CD4-positive, alpha-beta T cell treated with Interleukin-2 at 100 ng/mL for 4 hours (primary cell): ENCODE measurements around the gene UPF2.
"Not testable (repeated sequence)": the region's sequence is repeated elsewhere in the genome, so short reads cannot be mapped to it uniquely, and the experiment has no call there.

Experiments
- DNase-seq: peaks from one replicate; pipeline ENCODE4 v3.0.0-alpha.2; 2020; ENCODE audit warnings: low spot score

The UPF2 gene, protein sequence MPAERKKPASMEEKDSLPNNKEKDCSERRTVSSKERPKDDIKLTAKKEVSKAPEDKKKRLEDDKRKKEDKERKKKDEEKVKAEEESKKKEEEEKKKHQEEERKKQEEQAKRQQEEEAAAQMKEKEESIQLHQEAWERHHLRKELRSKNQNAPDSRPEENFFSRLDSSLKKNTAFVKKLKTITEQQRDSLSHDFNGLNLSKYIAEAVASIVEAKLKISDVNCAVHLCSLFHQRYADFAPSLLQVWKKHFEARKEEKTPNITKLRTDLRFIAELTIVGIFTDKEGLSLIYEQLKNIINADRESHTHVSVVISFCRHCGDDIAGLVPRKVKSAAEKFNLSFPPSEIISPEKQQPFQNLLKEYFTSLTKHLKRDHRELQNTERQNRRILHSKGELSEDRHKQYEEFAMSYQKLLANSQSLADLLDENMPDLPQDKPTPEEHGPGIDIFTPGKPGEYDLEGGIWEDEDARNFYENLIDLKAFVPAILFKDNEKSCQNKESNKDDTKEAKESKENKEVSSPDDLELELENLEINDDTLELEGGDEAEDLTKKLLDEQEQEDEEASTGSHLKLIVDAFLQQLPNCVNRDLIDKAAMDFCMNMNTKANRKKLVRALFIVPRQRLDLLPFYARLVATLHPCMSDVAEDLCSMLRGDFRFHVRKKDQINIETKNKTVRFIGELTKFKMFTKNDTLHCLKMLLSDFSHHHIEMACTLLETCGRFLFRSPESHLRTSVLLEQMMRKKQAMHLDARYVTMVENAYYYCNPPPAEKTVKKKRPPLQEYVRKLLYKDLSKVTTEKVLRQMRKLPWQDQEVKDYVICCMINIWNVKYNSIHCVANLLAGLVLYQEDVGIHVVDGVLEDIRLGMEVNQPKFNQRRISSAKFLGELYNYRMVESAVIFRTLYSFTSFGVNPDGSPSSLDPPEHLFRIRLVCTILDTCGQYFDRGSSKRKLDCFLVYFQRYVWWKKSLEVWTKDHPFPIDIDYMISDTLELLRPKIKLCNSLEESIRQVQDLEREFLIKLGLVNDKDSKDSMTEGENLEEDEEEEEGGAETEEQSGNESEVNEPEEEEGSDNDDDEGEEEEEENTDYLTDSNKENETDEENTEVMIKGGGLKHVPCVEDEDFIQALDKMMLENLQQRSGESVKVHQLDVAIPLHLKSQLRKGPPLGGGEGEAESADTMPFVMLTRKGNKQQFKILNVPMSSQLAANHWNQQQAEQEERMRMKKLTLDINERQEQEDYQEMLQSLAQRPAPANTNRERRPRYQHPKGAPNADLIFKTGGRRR

DNA sequence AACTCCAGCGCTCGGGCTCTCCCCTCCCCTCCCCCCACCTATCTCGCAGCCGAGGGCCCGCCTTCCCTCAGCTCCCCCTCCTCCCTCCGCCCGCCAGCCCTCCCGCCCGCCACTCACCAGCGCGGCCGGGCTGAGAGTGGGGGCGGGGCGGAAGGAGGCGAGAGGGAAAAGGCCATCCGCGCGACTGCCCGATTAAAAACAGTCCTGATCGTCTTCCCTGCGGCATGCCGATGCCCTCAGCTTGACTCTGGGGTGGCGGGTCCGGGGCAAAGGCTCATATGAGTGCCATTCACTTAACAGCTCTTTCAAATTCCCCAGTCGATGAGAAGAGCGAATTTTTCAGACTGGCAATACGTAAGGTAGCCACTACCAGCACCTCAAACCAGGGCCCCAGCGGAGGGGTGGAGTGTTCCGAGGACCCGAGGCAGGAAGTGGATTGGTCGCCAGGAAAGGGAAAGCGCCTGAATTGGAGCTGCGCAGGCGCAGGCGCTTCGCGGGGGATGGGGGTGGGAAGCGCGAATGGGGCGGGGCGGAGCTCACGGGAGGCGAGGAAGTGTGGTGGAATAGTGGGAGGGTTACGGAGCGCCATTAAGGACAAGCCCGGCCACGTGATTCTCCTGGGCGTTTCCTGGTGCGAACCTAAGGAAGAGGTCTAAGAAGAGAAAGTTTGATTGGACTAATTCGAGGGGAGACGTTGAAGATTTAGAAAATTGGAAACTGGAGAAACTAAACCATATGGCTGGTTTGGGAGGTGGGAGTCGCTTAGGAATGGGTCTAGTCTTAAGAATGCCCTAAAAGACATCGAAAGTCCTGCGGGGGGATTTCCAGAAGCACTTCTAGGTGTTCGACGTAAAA, at the start of gene UPF2:
Gene UPF2 (minus strand): TSS at position 13 of the 855 bp plus-strand sequence. CDS start 7,386 bp downstream, outside the sequence.
- DNase-seq, result peak; percentile 98

DNA sequence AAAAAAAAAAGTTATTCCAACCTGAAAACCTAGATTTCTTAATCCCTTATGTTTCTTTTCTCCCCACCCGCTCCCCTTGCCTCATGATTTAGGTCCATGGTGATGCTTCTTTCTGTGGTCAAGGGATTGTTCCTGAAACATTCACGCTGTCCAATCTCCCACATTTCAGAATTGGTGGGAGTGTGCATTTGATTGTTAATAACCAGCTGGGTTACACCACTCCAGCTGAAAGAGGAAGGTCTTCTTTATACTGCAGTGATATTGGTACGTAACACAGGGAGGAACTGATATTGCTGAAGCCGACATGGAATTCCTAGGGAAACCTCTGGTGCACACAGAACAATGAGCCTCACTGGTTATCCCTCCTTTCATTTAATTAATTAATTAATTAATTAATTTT, 48.8 kb upstream of the UPF2 start:
- DNase-seq, result no peak

DNA sequence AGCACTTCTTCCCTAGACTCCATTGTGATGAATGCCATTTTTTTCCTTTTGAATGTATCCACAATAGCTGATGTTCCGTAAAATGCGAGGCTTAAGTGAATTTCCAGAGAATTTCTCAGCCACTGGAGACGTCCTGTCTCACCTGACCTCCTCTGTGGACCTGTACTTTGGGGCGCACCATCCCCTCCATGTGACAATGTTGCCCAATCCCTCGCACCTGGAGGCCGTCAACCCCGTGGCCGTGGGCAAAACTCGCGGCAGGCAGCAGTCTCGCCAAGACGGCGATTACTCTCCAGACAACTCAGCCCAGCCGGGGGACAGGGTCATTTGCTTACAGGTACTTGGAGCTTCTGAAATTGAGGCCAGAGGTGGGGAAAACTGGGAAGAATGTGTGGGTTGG, 46.3 kb upstream of the UPF2 start:
- DNase-seq, result no peak

DNA sequence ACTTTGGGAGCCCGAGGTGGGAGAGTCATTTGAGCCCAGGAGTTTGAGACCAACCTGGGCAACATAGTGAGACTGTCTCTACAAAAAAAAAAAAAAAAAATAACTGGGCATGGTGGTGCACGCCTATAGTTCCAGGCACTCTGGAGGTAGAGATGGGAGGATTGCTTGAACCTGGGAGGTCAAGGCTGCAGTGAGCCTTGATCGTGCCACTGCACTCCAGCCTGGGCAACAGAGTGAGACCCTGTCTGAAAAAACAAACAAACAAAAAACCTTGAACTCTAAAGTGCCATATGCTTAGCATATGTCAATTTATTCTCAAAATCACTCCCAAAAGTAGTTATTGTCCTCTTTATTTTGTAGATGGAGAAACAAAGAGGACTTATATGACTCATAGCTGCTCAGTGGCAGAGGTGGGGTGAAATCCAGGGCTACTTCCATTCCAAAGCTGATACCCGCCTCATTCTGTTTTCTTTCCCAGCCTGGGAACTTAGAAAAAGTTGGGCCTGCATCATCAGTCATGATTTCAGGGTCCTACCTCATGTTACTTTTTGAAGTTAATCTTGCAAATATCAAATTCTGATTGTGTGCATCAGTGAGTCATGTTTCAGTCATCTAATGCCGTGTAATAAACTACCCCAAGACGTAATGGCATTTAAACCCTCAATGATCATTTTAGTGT, 39.4 kb upstream of the UPF2 start:
- no peak for DNase-seq

DNA sequence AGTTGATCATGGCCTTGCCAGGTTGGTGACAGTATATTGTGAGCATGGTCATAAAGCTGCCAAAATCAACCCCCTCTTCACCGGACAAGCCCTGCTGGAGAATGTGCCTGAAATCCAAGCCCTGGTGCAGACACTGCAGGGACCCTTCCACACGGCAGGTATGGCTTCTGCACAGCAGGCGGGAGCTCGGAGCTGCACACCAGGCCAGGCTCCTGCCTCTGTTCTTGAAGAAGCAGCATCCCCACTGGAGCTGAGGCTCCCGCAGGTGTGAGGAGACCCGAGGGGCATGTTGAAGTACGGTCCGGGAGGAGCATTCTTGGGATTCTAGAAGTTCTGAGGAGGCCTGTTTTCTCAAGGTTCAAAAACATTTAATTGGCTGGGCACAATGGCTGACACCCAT, 38.9 kb upstream of the UPF2 start:
- no peak for DNase-seq

DNA sequence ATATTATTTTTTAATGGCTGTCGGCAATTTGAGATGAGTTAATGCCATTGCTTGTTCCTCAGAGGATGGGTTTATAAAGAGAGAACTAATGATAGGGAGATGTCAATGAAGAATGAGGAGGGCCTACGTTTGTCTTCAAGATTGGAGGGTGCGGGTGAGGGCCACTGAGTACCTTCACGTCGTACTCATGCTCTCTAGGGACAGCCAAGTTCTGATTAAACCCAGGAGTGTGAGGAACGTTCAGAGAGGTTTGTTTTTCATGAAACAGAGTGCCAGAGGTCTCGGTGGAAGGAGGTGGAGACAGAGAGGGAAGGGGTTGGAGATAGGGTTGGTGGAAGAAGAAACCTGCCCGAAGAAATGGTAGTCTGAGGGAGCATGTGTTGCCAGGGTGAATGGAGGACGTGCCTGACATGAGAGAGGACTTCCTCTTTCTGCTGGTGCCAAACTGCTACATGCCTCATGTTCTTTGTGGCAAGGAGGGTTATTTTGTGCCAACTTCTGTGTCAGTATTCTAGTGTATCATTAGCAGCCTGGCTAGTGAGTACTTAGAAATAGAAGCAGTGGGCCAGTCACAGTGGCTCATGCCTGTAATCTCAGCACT, 35.1 kb upstream of the UPF2 start:
- no peak for DNase-seq

DNA sequence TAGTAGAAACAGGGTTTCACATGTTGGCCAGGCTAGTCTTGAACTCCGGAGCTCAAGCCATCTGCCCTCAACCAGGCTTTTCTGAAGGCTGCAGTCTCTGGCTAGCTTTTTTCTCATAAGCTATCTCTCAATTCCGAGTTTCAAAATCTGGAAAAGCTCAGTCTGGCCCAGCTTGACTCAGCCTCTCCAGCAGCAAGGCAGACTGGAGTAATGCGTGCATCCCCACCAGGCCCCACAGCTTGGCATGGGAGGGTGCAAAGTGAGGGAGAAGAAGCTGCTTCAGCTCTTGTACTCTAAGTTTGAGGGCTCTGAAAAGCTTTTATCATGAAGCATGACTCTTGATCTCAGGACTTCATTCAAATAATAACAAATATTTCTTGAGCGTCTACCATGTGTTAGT, 30.9 kb upstream of the UPF2 start:
- no peak for DNase-seq

DNA sequence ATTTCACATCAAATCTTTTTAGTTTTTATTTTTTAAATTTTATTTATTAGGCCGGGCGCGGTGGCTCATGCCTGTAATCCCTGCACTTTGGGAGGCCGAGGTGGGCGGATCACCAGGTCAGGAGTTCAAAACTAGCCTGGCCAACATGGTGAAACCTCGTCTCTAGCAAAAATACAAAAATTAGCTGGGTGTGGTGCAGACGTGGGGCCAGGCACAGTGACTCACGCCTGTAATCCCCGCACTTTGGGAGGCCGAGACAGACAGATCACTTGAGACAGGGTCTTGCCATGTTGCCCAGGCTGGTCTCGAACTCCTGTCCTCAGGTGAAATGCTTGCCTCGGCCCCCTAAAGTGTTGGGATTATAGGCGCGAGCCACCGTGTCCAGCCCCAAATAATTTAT, 28.8 kb upstream of the UPF2 start:
- not testable (repeated sequence) for DNase-seq

DNA sequence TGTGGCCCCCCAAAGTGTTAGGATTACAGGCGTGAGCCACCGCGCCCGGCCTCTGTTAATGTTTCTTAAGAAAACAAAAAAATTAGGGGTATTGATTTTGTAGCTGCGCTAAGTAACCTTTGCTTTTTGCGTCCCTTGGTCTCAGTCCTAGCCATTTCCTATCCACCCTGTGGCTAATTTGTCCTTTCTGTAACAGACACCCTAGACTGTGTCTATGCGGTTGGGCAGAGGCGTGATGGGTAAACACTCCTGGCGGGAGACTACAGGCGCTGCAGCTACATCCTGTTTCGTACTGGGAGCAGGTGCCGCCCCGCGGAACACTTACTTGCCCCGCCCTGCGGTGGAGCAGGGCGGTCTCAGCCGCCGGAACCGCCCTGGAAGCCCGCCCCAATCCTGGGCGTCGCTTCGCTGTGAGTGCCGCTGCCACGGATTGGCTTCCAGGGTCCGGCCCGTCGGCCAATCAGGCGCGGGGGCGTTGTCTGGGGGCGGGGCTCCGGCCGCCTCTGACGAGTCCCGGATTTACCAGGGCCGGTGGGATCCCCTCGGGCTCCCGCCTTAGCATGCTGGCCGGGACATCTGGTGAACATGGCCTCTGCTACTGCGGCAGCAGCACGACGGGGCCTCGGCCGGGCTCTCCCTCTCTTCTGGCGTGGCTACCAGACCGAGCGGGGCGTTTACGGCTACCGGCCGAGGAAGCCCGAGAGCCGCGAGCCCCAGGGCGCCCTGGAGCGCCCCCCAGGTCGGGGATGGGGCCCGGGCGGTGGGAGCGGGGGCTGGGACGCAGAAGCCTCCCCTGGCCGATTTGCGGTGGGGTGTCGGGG, 26.1 kb upstream of the UPF2 start, which contains the start of gene DHTKD1:
Gene DHTKD1 (plus strand): TSS at position 506 of the 821 bp plus-strand sequence. CDS start 80 bp downstream, at position 586.
- peak; percentile 97 for DNase-seq

DNA sequence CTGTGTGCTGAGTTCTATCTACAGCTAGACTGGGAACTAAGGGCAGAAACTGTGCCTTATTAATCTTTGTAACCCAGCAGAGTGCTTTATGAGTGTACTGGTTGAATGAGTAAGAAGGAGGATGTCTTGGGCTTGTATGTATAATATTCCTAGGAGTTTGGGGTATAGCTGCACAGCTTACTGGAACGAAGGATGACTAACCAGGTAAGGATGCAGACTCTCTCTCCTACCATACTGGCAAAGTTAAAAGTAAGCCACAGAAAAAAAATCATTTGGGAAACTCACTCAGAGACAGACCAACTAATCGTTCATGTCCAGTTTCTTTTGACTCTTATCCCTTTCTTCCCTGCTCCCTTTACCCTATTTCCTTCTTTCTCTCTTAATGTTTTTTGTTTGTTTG, 24.7 kb upstream of the UPF2 start:
- DNase-seq, result no peak

DNA sequence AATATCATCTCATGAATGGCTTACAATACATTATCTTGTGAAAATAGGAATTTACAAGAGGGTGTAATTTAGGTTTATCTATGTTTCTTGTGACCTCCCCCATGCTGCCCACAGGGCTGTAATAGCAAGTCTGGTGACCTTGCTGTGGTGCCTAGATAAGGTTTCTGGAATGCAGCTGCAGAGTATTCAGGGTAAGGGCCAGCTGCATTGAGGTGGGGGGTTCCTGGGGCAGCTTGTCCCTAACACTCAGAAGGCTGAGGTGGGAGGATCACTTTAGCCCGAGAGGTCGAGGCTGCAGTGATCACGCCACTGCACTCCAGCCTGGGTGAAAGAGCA, 20.8 kb upstream of the UPF2 start:
- no peak for DNase-seq

DNA sequence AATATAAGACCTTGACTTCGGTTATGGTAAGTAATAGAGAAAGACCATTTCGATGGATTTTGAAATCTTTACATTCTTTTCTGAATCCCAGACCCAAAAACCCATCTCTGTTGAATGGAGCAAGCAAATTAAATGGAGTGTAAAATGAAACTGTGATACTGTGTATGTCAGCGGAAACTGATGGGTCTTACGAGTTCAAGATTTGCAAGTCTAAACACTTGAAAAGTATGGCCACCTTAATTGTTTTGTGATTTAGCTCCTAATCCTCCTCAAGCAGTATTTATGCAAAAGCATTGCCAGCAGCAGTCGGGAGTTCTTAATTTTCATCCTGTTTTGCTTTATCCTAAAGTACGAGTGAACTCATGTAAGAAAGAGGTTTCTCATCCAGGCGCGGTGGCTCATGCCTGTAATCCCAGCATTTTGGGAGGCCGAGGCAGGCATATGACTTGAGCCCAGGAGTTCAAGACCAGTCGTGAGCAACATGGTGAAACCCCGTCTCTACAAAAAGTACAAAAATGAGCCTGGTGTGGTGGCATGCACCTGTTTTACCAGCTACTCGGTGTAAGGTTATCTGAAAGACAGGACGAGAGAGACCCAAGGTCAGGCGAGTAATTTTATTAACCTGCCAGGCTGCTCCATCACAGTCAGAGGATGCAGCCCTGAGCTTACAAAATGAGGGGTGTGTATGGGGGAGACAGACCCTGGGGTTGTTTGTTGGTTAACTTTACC, 20.3 kb upstream of the UPF2 start:
- DNase-seq, result no peak

DNA sequence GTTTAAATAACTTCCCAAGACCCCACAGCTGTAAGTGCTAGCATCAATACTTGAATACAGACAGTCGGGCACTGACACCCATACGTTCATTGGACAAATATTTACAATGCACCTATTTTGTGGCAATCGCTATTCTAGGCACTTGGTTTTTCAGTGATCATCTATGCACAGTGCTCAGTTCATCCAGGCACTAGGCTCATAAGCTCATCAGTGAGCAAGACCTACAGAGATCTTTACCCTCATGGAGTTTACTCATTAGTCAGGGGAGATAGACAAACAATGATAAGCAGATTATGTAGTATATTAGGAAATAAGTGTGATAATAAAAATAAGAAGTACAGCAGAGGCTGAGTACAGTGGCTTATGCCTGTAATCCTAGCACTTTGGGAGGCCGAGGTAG, 18.5 kb upstream of the UPF2 start:
- no peak for DNase-seq

DNA sequence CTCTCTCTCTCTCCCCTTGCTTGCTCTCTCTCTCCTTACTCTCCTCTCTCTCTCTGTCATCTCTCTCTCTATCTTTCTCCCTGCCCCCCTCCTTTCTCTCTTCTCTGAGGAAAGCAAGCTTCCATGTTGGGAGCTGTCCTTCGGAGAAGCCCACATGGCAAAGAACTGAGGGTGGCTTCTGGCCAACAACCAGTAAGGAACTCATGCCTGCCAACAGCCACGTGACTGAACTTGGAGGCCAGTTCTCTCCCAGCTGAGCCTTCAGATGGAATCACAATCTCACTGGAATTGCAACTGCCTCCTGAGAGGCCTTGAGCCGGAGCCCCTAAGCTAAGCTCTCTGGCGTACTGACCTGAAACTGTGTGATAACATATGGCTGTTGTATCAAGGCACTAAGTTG, 14.1 kb upstream of the UPF2 start:
- DNase-seq, result no peak

DNA sequence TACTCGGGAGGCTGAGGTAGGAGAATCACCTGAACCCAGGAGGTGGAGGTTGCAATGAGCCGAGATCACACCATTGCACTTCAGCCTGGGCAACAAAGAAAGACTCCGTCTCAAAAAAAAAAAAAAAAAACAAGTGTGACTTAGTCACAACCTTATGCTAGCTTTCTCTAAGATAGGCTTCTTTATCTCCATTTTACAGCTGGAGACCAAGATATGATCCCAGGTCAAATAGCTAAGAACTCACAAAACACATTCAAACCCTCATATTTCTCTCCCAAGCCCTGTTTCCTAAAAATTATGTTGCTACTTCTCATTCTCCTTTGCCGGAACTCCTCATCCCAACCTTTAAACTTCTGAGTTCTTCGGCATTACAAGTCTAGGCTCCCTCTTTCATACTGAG, 13.1 kb upstream of the UPF2 start:
- DNase-seq, result no peak

DNA sequence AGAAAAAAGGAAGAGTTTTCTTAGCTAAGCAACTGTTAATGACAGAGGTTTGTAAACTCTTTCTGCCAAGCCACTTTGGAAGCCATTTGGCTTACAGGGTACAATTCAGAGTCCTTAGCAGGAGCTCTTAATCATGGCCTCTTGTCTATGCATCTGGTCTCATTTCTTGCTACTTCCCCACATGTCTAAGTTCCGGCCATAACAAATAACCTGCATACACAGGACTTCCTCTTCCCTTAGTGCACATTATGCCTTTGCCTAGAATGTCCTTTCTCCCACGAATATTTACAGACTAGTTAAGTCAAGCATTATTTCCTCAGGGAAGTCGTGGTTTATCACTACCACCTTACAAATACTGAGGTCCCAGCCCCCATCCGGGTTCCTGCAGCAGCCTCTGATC, 8.6 kb upstream of the UPF2 start:
- no peak for DNase-seq

DNA sequence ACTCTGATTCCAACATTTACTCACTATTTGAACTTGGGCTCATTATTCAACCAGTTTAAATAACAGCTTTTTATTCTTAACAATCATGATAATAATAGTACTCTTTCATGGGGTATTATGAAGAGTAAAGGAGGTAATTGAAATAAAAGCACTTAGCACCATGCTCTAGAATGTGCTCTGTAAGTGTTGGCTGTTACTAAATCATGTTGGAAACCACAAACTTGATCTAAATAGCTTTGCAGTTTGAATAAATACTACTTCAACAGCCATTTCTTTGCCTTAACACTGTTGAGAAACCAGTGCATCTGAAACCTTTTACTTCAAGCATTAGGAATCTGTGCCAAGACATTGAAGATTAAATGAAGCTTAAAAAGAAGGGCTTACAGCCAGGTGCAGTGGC, 7.9 kb upstream of the UPF2 start:
- no peak for DNase-seq

DNA sequence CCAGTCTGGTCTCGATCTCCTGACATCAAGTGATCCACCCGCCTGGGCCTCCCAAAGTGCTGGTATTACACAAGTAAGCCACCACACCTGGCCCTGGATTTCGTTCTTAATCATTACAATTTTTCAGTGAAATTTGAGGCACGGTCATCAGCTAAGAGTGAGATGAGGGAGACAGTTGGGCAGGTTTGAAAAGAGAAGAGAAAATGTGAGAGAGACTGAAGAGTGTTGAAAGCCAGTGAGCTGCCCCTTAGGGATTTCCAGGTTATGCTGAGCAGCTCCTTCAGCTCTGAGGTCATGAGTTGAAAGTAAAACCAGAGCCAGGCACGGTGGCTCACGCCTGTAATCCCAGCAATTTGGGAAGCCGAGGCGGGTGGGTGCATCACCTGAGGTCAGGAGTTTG, 5.9 kb upstream of the UPF2 start:
- no peak for DNase-seq

DNA sequence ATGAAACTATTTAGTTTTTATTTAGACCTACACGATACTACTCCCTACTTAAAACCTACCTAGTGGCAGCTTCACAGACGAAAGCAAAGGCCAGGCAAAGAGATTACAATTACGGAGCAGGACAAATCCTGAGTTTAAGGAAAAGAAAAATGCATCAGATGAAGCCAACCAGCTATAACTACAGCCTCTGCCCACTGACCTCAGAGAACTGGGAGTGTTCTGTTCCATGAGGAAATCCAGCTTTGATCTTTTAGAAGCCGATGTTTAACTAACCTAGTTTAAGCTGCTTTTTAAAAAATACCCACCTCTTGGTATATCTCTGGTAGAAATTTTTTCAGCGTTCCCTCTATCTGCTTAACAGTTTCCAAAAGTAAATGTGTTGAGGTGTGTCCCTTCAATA, 3.0 kb upstream of the UPF2 start:
- no peak for DNase-seq
